ENCODE measurements around the gene RAPGEF3.

RAPGEF3 gene

DNA sequence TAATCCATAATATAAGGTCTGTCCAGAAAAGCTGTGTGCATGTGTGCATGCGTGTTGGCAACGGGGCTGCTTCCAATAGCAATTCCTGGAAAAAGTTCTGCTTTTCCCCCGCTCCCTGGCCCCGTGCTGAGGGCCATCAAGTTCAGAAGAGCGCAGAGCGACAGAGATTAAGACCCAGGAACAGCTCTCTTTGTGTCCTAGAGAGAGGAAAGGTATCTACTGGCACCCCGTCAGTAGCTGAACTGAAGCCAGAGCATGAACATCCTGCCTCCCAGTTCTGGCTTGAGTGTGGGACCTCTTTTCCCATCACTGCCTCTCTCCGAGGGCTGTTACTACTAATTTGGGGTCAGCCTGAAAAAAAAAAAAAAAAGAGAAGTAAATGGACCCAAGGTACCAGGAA is 45.5 kb upstream of the RAPGEF3 start:
- no peak overlapping the region for H3K9ac ChIP-seq
- no peaks in the 10 kb centered on the region for H3K9me3 ChIP-seq (ENCODE audit: control insufficient read depth, low read length)
- H3K4me1 ChIP-seq: peaks cover 79% of the 10 kb centered on the region
- no peak overlapping the region for H3K27ac ChIP-seq
- H3K4me2 ChIP-seq (ENCODE audit: low read length): no peak overlapping the region
- no peak overlapping the region for H2AFZ ChIP-seq
- no peaks in the 10 kb centered on the region for H3K36me3 ChIP-seq (ENCODE audit: control insufficient read depth, insufficient read depth, low read length)
- TF ChIP-seq, protein P1, sequence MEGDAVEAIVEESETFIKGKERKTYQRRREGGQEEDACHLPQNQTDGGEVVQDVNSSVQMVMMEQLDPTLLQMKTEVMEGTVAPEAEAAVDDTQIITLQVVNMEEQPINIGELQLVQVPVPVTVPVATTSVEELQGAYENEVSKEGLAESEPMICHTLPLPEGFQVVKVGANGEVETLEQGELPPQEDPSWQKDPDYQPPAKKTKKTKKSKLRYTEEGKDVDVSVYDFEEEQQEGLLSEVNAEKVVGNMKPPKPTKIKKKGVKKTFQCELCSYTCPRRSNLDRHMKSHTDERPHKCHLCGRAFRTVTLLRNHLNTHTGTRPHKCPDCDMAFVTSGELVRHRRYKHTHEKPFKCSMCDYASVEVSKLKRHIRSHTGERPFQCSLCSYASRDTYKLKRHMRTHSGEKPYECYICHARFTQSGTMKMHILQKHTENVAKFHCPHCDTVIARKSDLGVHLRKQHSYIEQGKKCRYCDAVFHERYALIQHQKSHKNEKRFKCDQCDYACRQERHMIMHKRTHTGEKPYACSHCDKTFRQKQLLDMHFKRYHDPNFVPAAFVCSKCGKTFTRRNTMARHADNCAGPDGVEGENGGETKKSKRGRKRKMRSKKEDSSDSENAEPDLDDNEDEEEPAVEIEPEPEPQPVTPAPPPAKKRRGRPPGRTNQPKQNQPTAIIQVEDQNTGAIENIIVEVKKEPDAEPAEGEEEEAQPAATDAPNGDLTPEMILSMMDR (IDR thresholded peaks at IDR 0.05): no peak
- H3K27me3 ChIP-seq (ENCODE audit: control insufficient read depth, insufficient read depth, low read length): no peaks in the 10 kb centered on the region
- peaks cover 94% of the 10 kb centered on the region for H3K79me2 ChIP-seq
- no peak overlapping the region for H3K4me3 ChIP-seq (ENCODE audit: low read depth, low read length)

DNA sequence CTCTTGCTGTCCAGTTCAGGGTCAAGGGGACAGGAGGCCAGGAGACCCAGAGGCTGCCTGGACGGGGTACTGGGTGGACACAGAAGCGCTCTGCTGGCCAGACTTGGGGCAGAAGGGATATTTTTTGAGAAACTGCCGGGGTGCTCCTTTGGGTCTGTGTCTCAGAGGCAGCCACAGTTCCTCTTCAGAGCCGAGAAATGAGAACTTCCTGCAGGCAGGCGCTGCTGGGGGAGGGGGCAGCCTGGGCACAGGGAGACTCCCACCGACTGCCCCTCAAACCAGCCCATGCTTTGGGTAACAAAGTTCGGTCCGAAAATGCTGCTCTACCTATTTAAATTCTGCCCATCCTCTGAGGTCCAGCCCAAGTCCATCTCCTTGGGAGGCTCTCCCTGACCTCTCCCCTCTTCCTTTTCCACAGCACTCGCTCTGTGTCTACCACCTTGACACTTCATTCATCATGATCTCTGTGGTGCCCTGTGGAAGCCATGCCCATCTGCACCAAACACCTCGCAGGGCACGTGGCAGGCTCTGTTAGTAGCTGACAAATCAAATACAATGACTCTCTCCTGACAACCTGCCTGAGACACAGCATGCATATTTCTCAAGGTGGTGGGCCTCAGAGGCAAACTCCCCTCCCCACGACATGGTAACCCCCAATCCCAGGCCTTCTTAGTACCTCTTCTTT is 44.7 kb upstream of the RAPGEF3 start:
- H3K4me1 ChIP-seq: peaks cover 73% of the 10 kb centered on the region
- peaks cover 94% of the 10 kb centered on the region for H3K79me2 ChIP-seq
- H2AFZ ChIP-seq: no peak overlapping the region
- H3K9me3 ChIP-seq (ENCODE audit: control insufficient read depth, low read length): no peaks in the 10 kb centered on the region
- no peaks in the 10 kb centered on the region for H3K36me3 ChIP-seq (ENCODE audit: control insufficient read depth, insufficient read depth, low read length)
- TF ChIP-seq, protein P1 (IDR thresholded peaks at IDR 0.05): no peak
- no peak overlapping the region for H3K4me3 ChIP-seq (ENCODE audit: low read depth, low read length)
- peak overlapping the region; percentile 78 for H3K27ac ChIP-seq
- no peaks in the 10 kb centered on the region for H3K27me3 ChIP-seq (ENCODE audit: control insufficient read depth, insufficient read depth, low read length)
- no peak overlapping the region for H3K4me2 ChIP-seq (ENCODE audit: low read length)
- H3K9ac ChIP-seq: no peak overlapping the region

DNA sequence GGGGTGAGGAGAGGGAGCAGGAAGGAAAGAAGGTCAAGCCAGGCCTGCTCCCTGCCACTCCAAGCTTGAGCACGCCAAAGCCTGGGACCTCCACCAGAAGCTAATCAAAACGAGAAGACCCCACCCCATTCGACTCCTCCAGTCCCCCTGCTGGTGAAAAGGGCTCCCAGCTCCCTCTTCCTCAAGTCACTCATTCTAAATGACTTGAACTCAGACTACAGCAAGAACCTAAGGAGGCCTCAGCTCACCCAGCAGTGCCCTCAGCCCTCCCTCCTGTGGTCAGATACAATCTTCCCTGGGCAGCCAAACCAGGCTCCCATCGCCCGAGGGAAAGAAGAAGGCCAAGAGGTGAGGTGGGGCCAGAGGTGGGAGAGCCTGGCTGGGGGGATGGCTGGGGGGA is 43.6 kb upstream of the RAPGEF3 start:
- TF ChIP-seq, protein P1 (IDR thresholded peaks at IDR 0.05): peak; percentile 28
- Histone ChIP-seq H3K4me3 (ENCODE audit: low read depth, low read length) (no peak overlapping the region), H3K4me2 (ENCODE audit: low read length) (peak overlapping the region; percentile 10), H3K4me1 (peaks cover 63% of the 10 kb centered on the region), H3K9ac (no peak overlapping the region), H3K27me3 (ENCODE audit: control insufficient read depth, insufficient read depth, low read length) (no peaks in the 10 kb centered on the region), H2AFZ (no peak overlapping the region), H3K36me3 (ENCODE audit: control insufficient read depth, insufficient read depth, low read length) (no peaks in the 10 kb centered on the region), H3K27ac (peak overlapping the region; percentile 78), H3K9me3 (ENCODE audit: control insufficient read depth, low read length) (no peaks in the 10 kb centered on the region), H3K79me2 (peaks cover 99% of the 10 kb centered on the region)

DNA sequence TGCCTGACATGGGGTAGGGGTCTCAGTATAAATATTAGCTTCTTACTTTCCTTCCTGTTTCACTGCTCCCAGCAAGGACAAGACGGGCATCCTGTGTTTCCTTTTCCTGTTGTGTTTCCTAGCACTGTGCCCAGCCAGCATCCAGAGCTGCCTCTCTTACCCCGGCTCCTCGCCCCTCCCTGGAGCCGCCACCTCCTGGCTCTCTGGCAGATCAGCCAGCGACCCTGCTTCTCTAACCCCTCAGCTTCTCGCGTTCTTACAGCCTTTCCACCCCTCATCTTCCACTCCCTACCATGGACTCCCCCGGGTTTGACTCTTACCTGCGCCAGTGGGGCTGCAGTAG is 43.2 kb upstream of the RAPGEF3 start:
- Histone ChIP-seq H3K27ac (peak overlapping the region; percentile 78), H3K36me3 (ENCODE audit: control insufficient read depth, insufficient read depth, low read length) (no peaks in the 10 kb centered on the region), H3K27me3 (ENCODE audit: control insufficient read depth, insufficient read depth, low read length) (no peaks in the 10 kb centered on the region), H3K79me2 (peaks cover 96% of the 10 kb centered on the region), H3K9ac (no peak overlapping the region), H3K9me3 (ENCODE audit: control insufficient read depth, low read length) (no peaks in the 10 kb centered on the region), H3K4me2 (ENCODE audit: low read length) (peak overlapping the region; percentile 10), H2AFZ (no peak overlapping the region), H3K4me3 (ENCODE audit: low read depth, low read length) (no peak overlapping the region), H3K4me1 (peaks cover 59% of the 10 kb centered on the region)
- TF ChIP-seq, protein P1 (IDR thresholded peaks at IDR 0.05): no peak

All from parathyroid adenoma (tissue), 2 donors.